ENCODE measurements around the gene NUDCD3. TPM values are rescaled to one million over a fixed set of nuclear protein-coding genes. Genes with fewer than 3 reads are reported as not detected.

NUDCD3 gene
- total and polyA plus RNA-seq, 2 of the 8 experiments (the other 6 are each of a cell fraction or from before 2014, with no cell fraction given): 35.2 to 93.7 TPM

DNA sequence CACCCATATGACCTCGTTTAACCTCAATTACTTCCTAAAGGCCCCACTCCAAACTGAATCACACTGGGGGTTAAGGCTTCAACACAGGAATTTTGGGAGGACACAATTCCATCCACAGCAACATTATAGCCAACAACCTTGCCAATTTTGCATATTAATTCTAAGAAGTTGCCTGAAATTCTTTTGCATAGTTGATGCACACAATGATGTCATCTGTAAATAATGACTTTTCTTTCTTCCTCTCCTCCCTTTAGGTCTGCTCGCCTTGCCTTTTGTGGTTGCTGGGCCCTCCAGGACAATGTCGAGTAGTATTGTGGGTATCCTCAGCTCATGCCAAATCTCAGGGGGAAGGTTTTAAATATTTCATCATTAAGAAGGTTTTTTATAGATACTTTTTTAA is 149.1 kb downstream of the NUDCD3 start (continued):
- TF ChIP-seq, protein P1, sequence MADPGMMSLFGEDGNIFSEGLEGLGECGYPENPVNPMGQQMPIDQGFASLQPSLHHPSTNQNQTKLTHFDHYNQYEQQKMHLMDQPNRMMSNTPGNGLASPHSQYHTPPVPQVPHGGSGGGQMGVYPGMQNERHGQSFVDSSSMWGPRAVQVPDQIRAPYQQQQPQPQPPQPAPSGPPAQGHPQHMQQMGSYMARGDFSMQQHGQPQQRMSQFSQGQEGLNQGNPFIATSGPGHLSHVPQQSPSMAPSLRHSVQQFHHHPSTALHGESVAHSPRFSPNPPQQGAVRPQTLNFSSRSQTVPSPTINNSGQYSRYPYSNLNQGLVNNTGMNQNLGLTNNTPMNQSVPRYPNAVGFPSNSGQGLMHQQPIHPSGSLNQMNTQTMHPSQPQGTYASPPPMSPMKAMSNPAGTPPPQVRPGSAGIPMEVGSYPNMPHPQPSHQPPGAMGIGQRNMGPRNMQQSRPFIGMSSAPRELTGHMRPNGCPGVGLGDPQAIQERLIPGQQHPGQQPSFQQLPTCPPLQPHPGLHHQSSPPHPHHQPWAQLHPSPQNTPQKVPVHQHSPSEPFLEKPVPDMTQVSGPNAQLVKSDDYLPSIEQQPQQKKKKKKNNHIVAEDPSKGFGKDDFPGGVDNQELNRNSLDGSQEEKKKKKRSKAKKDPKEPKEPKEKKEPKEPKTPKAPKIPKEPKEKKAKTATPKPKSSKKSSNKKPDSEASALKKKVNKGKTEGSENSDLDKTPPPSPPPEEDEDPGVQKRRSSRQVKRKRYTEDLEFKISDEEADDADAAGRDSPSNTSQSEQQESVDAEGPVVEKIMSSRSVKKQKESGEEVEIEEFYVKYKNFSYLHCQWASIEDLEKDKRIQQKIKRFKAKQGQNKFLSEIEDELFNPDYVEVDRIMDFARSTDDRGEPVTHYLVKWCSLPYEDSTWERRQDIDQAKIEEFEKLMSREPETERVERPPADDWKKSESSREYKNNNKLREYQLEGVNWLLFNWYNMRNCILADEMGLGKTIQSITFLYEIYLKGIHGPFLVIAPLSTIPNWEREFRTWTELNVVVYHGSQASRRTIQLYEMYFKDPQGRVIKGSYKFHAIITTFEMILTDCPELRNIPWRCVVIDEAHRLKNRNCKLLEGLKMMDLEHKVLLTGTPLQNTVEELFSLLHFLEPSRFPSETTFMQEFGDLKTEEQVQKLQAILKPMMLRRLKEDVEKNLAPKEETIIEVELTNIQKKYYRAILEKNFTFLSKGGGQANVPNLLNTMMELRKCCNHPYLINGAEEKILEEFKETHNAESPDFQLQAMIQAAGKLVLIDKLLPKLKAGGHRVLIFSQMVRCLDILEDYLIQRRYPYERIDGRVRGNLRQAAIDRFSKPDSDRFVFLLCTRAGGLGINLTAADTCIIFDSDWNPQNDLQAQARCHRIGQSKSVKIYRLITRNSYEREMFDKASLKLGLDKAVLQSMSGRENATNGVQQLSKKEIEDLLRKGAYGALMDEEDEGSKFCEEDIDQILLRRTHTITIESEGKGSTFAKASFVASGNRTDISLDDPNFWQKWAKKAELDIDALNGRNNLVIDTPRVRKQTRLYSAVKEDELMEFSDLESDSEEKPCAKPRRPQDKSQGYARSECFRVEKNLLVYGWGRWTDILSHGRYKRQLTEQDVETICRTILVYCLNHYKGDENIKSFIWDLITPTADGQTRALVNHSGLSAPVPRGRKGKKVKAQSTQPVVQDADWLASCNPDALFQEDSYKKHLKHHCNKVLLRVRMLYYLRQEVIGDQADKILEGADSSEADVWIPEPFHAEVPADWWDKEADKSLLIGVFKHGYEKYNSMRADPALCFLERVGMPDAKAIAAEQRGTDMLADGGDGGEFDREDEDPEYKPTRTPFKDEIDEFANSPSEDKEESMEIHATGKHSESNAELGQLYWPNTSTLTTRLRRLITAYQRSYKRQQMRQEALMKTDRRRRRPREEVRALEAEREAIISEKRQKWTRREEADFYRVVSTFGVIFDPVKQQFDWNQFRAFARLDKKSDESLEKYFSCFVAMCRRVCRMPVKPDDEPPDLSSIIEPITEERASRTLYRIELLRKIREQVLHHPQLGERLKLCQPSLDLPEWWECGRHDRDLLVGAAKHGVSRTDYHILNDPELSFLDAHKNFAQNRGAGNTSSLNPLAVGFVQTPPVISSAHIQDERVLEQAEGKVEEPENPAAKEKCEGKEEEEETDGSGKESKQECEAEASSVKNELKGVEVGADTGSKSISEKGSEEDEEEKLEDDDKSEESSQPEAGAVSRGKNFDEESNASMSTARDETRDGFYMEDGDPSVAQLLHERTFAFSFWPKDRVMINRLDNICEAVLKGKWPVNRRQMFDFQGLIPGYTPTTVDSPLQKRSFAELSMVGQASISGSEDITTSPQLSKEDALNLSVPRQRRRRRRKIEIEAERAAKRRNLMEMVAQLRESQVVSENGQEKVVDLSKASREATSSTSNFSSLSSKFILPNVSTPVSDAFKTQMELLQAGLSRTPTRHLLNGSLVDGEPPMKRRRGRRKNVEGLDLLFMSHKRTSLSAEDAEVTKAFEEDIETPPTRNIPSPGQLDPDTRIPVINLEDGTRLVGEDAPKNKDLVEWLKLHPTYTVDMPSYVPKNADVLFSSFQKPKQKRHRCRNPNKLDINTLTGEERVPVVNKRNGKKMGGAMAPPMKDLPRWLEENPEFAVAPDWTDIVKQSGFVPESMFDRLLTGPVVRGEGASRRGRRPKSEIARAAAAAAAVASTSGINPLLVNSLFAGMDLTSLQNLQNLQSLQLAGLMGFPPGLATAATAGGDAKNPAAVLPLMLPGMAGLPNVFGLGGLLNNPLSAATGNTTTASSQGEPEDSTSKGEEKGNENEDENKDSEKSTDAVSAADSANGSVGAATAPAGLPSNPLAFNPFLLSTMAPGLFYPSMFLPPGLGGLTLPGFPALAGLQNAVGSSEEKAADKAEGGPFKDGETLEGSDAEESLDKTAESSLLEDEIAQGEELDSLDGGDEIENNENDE (IDR thresholded peaks at IDR 0.05; ENCODE audit: insufficient replicate concordance, low read length): no peak
- TF ChIP-seq SUZ12 (IDR thresholded peaks at IDR 0.05; ENCODE audit: low read length) (no peak), RAD21 (IDR thresholded peaks at IDR 0.05 in 1 of 2, conservative IDR thresholded peaks at IDR 0.05 in 1 of 2; ENCODE audit: low read depth in 2 of 2, low read length in 2 of 2) (no peak), CEBPB (IDR thresholded peaks at IDR 0.05; ENCODE audit: low read depth, low read length) (no peak), GTF2F1 (IDR thresholded peaks at IDR 0.05; ENCODE audit: borderline replicate concordance, low read depth, low read length) (no peak), KDM1A (IDR thresholded peaks at IDR 0.05; ENCODE audit: borderline replicate concordance, low read length) (no peak), SP4 (IDR thresholded peaks at IDR 0.05; ENCODE audit: low read length) (no peak), TBP (IDR thresholded peaks at IDR 0.05; ENCODE audit: low read depth, low read length) (no peak), CREB1 (IDR thresholded peaks at IDR 0.05) (no peak)
- TF ChIP-seq, protein P2, sequence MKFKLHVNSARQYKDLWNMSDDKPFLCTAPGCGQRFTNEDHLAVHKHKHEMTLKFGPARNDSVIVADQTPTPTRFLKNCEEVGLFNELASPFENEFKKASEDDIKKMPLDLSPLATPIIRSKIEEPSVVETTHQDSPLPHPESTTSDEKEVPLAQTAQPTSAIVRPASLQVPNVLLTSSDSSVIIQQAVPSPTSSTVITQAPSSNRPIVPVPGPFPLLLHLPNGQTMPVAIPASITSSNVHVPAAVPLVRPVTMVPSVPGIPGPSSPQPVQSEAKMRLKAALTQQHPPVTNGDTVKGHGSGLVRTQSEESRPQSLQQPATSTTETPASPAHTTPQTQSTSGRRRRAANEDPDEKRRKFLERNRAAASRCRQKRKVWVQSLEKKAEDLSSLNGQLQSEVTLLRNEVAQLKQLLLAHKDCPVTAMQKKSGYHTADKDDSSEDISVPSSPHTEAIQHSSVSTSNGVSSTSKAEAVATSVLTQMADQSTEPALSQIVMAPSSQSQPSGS (IDR thresholded peaks at IDR 0.05; ENCODE audit: low read length): no peak

All from H1 (cell line).